Type B pancreatic cell (in vitro differentiated cells): Measurements from ENCODE around the gene RASL10B. TPM values are rescaled to one million over a fixed set of nuclear protein-coding genes. Genes with fewer than 3 reads are reported as not detected.
"Not testable (repeated sequence)": the region's sequence is repeated elsewhere in the genome, so short reads cannot be mapped to it uniquely, and the experiment has no call there.

Experiments
- DNase-seq: peaks from one replicate; pipeline ENCODE4 v3.0.0; 2021; ENCODE audit warnings: mixed read lengths; ENCODE audit not compliant: unreplicated experiment; ENCODE audit errors: extremely low spot score
- H3K27ac Mint-ChIP-seq: 2 replicates; pipeline ENCODE4 v1.8.0; 2021; ENCODE audit warnings: mild to moderate bottlenecking, mixed read lengths
- H3K27me3 Mint-ChIP-seq: 2 replicates; pipeline ENCODE4 v1.8.0; 2021; ENCODE audit warnings: mixed read lengths
- H3K36me3 Mint-ChIP-seq: 2 replicates; pipeline ENCODE4 v1.8.0; 2021; ENCODE audit warnings: mixed read lengths
- H3K4me1 Mint-ChIP-seq: one replicate; pipeline ENCODE4 v1.8.0; 2021; ENCODE audit warnings: mixed read lengths; ENCODE audit not compliant: unreplicated experiment
- H3K4me3 Mint-ChIP-seq: 2 replicates; pipeline ENCODE4 v1.8.0; 2021; ENCODE audit warnings: mild to moderate bottlenecking, mixed read lengths
- H3K9me3 Mint-ChIP-seq: 2 replicates; pipeline ENCODE4 v1.8.0; 2021; ENCODE audit warnings: mixed read lengths
- total RNA-seq: library from RNA; stranded (reverse); gene quantifications from 2 replicates; pipeline ENCODE4 v1.2.1, GENCODE V29; 2021; ENCODE audit warnings: low replicate concordance
- TF ChIP-seq, protein P1 (sequence below): fragments of 200-600 bp; sonication (generic); conservative IDR thresholded peaks from 2 replicates; pipeline ENCODE4 v1.5.0; 2021; ENCODE audit warnings: antibody characterized with exemption, mild to moderate bottlenecking

RASL10B gene
- total RNA-seq, 1 donor from 2014 or later, result 29.4 TPM

DNA sequence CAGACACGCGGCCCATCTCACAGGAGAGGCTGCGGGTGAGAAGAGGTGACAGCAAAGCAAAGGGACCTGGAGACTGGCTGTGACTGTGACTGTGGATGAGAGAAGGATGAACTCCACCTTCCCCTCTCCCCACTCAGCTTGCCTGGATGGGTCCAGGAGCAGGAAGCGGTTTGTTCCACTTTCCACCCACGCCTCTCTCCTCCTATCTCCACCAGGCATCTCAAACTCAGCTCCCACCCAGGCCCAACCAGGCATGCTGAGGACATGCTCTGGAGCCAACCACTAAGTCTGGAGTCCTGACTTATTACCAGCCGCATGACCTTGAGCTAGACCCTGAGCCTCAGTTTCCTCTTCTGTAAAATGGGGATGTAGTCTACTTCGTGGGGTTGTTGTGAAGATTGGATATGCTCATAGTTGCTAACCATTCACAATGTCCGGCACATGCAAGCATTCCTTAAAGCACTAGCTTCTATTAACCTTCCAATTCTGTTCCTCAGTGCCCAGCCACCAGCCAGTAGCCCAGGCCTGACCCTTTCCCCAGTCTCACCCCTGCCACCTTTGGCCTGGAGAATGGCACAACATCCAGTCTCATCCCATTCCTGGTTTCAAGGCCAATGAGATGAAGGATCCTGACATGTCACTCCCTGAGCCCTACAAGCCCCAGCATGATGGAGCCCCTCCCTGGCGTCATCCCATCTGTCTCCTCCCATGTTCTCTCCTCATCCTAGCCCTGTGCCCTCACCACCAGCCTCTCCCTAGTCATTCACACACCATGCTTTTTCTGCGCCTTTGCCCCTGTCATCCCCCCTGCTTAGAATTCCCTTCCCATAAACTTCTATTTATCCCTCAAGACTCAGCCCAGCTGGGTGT lies 19.3 kb downstream of the RASL10B start:
- Mint-ChIP-seq H3K36me3 (no peaks in the 10 kb centered on the region), H3K4me3 (peak overlapping the region; percentile 47), H3K9me3 (no peaks in the 10 kb centered on the region), H3K27me3 (peaks cover 44% of the 10 kb centered on the region), H3K4me1 (peaks cover 4% of the 10 kb centered on the region), H3K27ac (no peak overlapping the region)
- TF ChIP-seq, protein P1, sequence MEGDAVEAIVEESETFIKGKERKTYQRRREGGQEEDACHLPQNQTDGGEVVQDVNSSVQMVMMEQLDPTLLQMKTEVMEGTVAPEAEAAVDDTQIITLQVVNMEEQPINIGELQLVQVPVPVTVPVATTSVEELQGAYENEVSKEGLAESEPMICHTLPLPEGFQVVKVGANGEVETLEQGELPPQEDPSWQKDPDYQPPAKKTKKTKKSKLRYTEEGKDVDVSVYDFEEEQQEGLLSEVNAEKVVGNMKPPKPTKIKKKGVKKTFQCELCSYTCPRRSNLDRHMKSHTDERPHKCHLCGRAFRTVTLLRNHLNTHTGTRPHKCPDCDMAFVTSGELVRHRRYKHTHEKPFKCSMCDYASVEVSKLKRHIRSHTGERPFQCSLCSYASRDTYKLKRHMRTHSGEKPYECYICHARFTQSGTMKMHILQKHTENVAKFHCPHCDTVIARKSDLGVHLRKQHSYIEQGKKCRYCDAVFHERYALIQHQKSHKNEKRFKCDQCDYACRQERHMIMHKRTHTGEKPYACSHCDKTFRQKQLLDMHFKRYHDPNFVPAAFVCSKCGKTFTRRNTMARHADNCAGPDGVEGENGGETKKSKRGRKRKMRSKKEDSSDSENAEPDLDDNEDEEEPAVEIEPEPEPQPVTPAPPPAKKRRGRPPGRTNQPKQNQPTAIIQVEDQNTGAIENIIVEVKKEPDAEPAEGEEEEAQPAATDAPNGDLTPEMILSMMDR, result no peak
- no peak for DNase-seq

GRCh38 chr17:35751541-35751940 lies 20.1 kb downstream of the RASL10B start:
- not testable (repeated sequence) for H3K4me3 Mint-ChIP-seq, H3K9me3 Mint-ChIP-seq, H3K36me3 Mint-ChIP-seq, H3K27ac Mint-ChIP-seq, DNase-seq, H3K4me1 Mint-ChIP-seq
- H3K27me3 Mint-ChIP-seq, result peaks cover 44% of the 10 kb centered on the region

DNA sequence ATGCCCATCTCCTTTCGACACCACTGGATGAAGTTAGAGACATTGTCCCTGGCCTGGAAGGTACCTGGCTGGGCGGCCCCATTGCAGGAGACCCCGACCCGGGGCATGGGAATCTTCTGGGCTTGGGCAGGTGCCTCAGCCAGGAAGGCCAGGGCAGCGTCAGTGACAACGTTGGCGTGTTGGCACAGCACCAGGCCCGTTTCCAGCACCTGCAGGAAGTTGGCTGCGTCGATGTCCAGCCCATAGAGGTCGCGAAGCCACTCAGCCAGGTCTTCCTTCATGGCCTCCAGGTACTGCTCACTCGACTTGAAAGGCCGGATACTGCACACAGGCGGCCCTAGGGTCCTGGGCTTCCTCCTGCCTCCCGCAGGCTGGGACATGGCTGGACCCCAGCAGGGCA lies 21.0 kb downstream of the RASL10B start:
- Mint-ChIP-seq H3K4me3 (no peak overlapping the region), H3K27ac (no peak overlapping the region), H3K9me3 (no peaks in the 10 kb centered on the region), H3K36me3 (no peaks in the 10 kb centered on the region), H3K27me3 (peaks cover 42% of the 10 kb centered on the region), H3K4me1 (peaks cover 4% of the 10 kb centered on the region)
- TF ChIP-seq, protein P1, result no peak
- DNase-seq, result no peak

DNA sequence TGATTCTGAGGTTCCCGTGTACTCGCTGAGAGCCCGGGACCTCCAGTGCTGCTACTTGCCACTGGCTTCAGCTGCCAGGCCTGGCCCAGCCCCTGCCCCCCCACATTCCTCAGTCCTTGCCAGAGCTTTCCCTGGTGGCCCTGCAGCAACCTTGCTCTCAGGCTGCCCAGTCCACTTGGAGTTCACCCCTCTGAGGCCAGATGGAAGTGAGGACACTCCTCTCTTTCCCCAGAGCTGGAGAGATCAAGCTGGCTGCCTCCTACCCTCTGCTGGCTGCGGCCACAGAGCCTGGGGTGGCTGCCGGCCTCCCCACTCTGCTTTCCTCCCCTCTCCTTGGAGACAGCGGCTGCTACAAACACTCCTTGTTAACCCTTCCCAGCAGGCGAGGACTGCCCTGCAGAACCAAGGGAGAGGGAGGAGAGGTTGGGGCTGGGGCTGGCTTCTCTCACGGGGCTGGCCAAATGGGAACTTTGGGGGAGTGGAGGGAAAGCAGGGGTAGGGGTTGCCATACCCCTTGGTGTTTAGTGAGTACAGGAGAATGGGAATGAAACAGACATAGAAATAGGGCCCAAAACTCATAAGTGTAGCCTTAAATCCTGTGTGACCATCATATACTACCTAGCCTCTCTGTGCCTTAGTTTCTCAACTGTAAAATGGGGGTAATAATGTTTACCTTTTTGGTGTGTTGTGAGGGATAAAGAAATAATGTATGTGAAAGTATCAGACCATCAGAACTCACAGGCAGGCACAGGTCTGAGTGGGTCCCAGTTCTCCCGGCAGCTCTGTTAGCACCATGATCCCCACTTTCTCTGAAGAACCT lies 21.7 kb downstream of the RASL10B start, which contains the start of gene GAS2L2:
GAS2L2 (minus strand) TSS at position 295 of the 820 bp plus-strand sequence. CDS start 389 bp downstream, outside the sequence.
- Mint-ChIP-seq H3K9me3 (no peaks in the 10 kb centered on the region), H3K36me3 (no peaks in the 10 kb centered on the region), H3K4me3 (no peak within 1 kb of the TSS), H3K27me3 (peaks cover 41% of the 10 kb centered on the region), H3K4me1 (peaks cover 4% of the 10 kb centered on the region), H3K27ac (no peak within 1 kb of the TSS)
- TF ChIP-seq, protein P1, result no peak
- no peak for DNase-seq

DNA sequence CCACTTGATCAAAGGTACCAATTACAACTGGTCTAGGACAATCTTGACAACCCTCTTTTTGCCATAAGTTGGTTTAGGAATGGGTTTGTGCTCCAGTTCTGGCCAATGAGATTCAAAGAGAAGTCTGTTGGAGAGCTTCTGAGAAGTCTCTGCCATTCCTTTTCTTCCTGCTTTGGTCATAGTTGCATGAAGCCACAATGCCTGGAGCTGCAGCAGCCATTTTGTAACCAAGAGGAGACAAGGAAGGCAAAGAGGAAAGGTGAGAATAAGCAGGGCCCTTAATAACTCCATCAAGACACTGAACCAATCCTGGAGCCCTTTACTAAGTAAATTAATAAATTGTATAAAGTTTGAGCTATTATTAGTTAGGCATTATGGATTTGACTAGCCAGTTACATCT lies 25.8 kb downstream of the RASL10B start:
- no peaks in the 10 kb centered on the region for H3K9me3 Mint-ChIP-seq
- peaks cover 12% of the 10 kb centered on the region for H3K27me3 Mint-ChIP-seq
- no peak overlapping the region for H3K4me3 Mint-ChIP-seq
- DNase-seq, result no peak
- no peak overlapping the region for H3K27ac Mint-ChIP-seq
- no peaks in the 10 kb centered on the region for H3K36me3 Mint-ChIP-seq
- no peaks in the 10 kb centered on the region for H3K4me1 Mint-ChIP-seq
- TF ChIP-seq, protein P1, result no peak

GRCh38 chr17:35760587-35760986 lies 29.1 kb downstream of the RASL10B start, which contains the start of gene C17orf50:
Gene C17orf50 (plus strand): TSS chr17:35760887. CDS start chr17:35760942, 55 bp downstream.
- Mint-ChIP-seq H3K36me3 (no peaks in the 10 kb centered on the region), H3K27ac (no peak within 1 kb of the TSS), H3K9me3 (no peaks in the 10 kb centered on the region), H3K27me3 (no peaks in the 10 kb centered on the region), H3K4me3 (no peak within 1 kb of the TSS), H3K4me1 (peaks cover 10% of the 10 kb centered on the region)
- no peak for DNase-seq
- TF ChIP-seq, protein P1, result no peak
